HCT116 (cell line): Measurements from ENCODE around the gene CXCR6. TPM values are rescaled to one million over a fixed set of nuclear protein-coding genes. Genes with fewer than 3 reads are reported as not detected.

Source experiments
- ATAC-seq: fragments of 200-7000 bp; cut with Tn5 transposase; 2 replicates; pipeline ENCODE4 v1.9.1; 2020; ENCODE audit warnings: mild to moderate bottlenecking, moderate library complexity
- BruUV-seq: library from RNA; stranded (reverse); fragments of 400-500 nt; replicated peaks from 2 replicates; lab custom pipeline; 2021; lab: Mats Ljungman, UMichigan
- CTCF ChIA-PET: fragments of 300-600 bp; sonication (Branson Sonifier 250); formaldehyde crosslinking; loops from one replicate; lab custom pipeline; 2021; ENCODE audit warnings: antibody characterized with exemption; lab: Charles Lee
- POLR2A ChIA-PET: fragments of 300-600, 350-600 bp; sonication (Branson Sonifier 250); formaldehyde crosslinking; loops from one replicate; lab custom pipeline; 2021; ENCODE audit warnings: antibody characterized with exemption; lab: Charles Lee
- RAD21 ChIA-PET, 2 experiments: fragments of 300-600 bp; sonication (Branson Sonifier 250); formaldehyde crosslinking; loops; one replicate each; lab custom pipeline; 2023; ENCODE audit warnings: low total read pairs in 2 of 2; ENCODE audit not compliant: uncharacterized antibody in 2 of 2, unreplicated experiment in 2 of 2, low non-redundant PET in 1 of 2; lab: Charles Lee
- DNase-seq: peaks from one replicate; pipeline ENCODE4 v3.0.0-alpha.2; 2010; ENCODE audit warnings: low read depth, low spot score
- H2AFZ ChIP-seq: fragments of 200-600 bp; shearing (Covaris generic), sonication (generic); 2 replicates; pipeline ENCODE4 v1.6.1; 2017; ENCODE audit warnings: low read depth, mixed run types, mixed read lengths, antibody characterized with exemption, low read length; ENCODE audit not compliant: poor library complexity, severe bottlenecking
- H3K27ac ChIP-seq: 2 replicates; pipeline ENCODE4 v1.5.1; 2012; ENCODE audit warnings: low read depth, low read length
- H3K27me3 ChIP-seq: fragments of 200-600 bp; sonication (generic); 2 replicates; pipeline ENCODE4 v1.6.1; 2016; ENCODE audit warnings: mixed run types, low read length, mixed read lengths; ENCODE audit not compliant: insufficient read depth
- H3K36me3 ChIP-seq, 2 experiments: fragments of 200-500 bp in 1 of 2; fragments of 200-600 bp in 1 of 2; sonication (Bioruptor generic) in 1 of 2; sonication (generic) in 1 of 2; 2 replicates each; pipeline versions ENCODE4 v1.5.1 to v1.6.1; 2014 to 2016; ENCODE audit warnings: low read length in 2 of 2, inconsistent platforms in 1 of 2, mixed read lengths in 1 of 2, mixed run types in 1 of 2; ENCODE audit not compliant: insufficient read depth in 2 of 2, control insufficient read depth in 1 of 2
- H3K4me1 ChIP-seq, 2 experiments: fragments of 200-600 bp in 1 of 2; sonication (generic) in 1 of 2; 2 replicates each; pipeline versions ENCODE4 v1.5.1 to v1.6.1; 2012 to 2017; ENCODE audit warnings: low read length in 2 of 2, inconsistent platforms in 1 of 2, mild to moderate bottlenecking in 1 of 2, mixed read lengths in 1 of 2, mixed run types in 1 of 2, moderate library complexity in 1 of 2; ENCODE audit not compliant: insufficient read depth in 2 of 2, control insufficient read depth in 1 of 2
- H3K4me2 ChIP-seq: fragments of 200-600 bp; sonication (generic); 2 replicates; pipeline ENCODE4 v1.6.1; 2017; ENCODE audit warnings: mixed run types, low read length, mixed read lengths
- H3K4me3 ChIP-seq, 2 experiments: fragments of 200-600 bp in 1 of 2; sonication (generic) in 1 of 2; replicated peaks in 1 of 2; 2 replicates each; pipeline ENCODE4 v1.5.1; 2011 to 2016; ENCODE audit warnings: low read length in 2 of 2, control low read depth in 1 of 2, low read depth in 1 of 2, mild to moderate bottlenecking in 1 of 2, mixed read lengths in 1 of 2, mixed run types in 1 of 2
- H3K79me2 ChIP-seq: fragments of 200-600 bp; sonication (generic); 2 replicates; pipeline ENCODE4 v1.6.1; 2017; ENCODE audit warnings: mild to moderate bottlenecking, mixed run types, low read length, moderate library complexity, mixed read lengths; ENCODE audit not compliant: insufficient read depth
- H3K9ac ChIP-seq: fragments of 200-600 bp; sonication (generic); 2 replicates; pipeline ENCODE4 v1.6.1; 2016; ENCODE audit warnings: low read length, mixed read lengths
- H3K9me2 ChIP-seq: fragments of 200-600 bp; sonication (generic), shearing (Covaris generic); 2 replicates; pipeline ENCODE4 v1.6.1; 2017; ENCODE audit warnings: mixed run types, mild to moderate bottlenecking, moderate library complexity; ENCODE audit not compliant: insufficient read depth
- H3K9me3 ChIP-seq, 2 experiments: fragments of 200-500 bp in 1 of 2; fragments of 200-600 bp in 1 of 2; sonication (Bioruptor generic) in 1 of 2; sonication (generic) in 1 of 2; 2 replicates each; pipeline ENCODE4 v1.6.1; 2014 to 2017; ENCODE audit warnings: low read length in 2 of 2, mixed read lengths in 2 of 2, inconsistent platforms in 1 of 2, low read depth in 1 of 2, mild to moderate bottlenecking in 1 of 2, mixed run types in 1 of 2, moderate library complexity in 1 of 2; ENCODE audit not compliant: control insufficient read depth in 1 of 2, insufficient read depth in 1 of 2
- H4K20me1 ChIP-seq: fragments of 200-600 bp; sonication (generic), shearing (Covaris generic); 2 replicates; pipeline ENCODE4 v1.6.1; 2017; ENCODE audit warnings: mixed run types, mild to moderate bottlenecking, moderate library complexity; ENCODE audit not compliant: insufficient read depth
- ATF3 ChIP-seq: IDR thresholded peaks from 2 replicates; pipeline ENCODE4 v1.6.1; 2012
- CEBPB ChIP-seq: IDR thresholded peaks from 2 replicates; pipeline ENCODE4 v1.6.1; 2012; ENCODE audit warnings: low read depth
- ELF1 ChIP-seq: IDR thresholded peaks from 2 replicates; pipeline ENCODE4 v1.6.1; 2012; ENCODE audit warnings: low read depth, borderline replicate concordance
- EZH2 ChIP-seq: fragments of 200-600 bp; sonication (generic); IDR thresholded peaks from 2 replicates; pipeline ENCODE4 v1.6.1; 2017; ENCODE audit warnings: antibody characterized with exemption, mixed run types
- EZH2phosphoT487 ChIP-seq: fragments of 200-600 bp; IDR thresholded peaks from 2 replicates; pipeline ENCODE4 v1.6.1; 2018; ENCODE audit warnings: antibody characterized with exemption, borderline replicate concordance
- POLR2A ChIP-seq: IDR thresholded peaks from 2 replicates; pipeline ENCODE4 v1.7.0; 2011; ENCODE audit warnings: borderline replicate concordance; ENCODE audit not compliant: insufficient read depth, insufficient read length; ENCODE audit errors: extremely low read depth
- POLR2AphosphoS5 ChIP-seq: IDR thresholded peaks from 2 replicates; pipeline ENCODE4 v1.6.1; 2011; ENCODE audit warnings: mild to moderate bottlenecking, low read depth, low read length, moderate library complexity
- RAD21 ChIP-seq: IDR thresholded peaks from 2 replicates; pipeline ENCODE4 v1.6.1; 2012; ENCODE audit warnings: low read depth, mild to moderate bottlenecking
- SP1 ChIP-seq: IDR thresholded peaks from 2 replicates; pipeline ENCODE4 v1.6.1; 2012; ENCODE audit warnings: low read depth
- SRF ChIP-seq: IDR thresholded peaks from 2 replicates; pipeline ENCODE4 v1.6.1; 2012; ENCODE audit warnings: low read depth
- TCF7L2 ChIP-seq: IDR thresholded peaks from 2 replicates; pipeline ENCODE4 v1.7.0; 2011; ENCODE audit warnings: borderline replicate concordance, inconsistent platforms; ENCODE audit not compliant: insufficient read depth, insufficient read length; ENCODE audit errors: extremely low read depth
- ZBTB33 ChIP-seq: IDR thresholded peaks from 2 replicates; pipeline ENCODE4 v1.6.1; 2011; ENCODE audit warnings: mild to moderate bottlenecking, low read length, moderate library complexity; ENCODE audit not compliant: insufficient replicate concordance; ENCODE audit errors: extremely low read depth
- ZFX ChIP-seq: fragments of 450-650 bp; IDR thresholded peaks from 2 replicates; pipeline ENCODE4 v1.6.1; 2017
- intact Hi-C: fragments of 100-400 bp; cut with micrococcal nuclease; formaldehyde crosslinking; loops from 2 replicates; pipeline ENCODE4 v1.10.0; 2022
- total RNA-seq: library from RNA; stranded (reverse); gene quantifications from one replicate; pipeline ENCODE4 v1.2.1, GENCODE V29; 2021; ENCODE audit not compliant: unreplicated experiment
- TF ChIP-seq, protein P1 (sequence below): IDR thresholded peaks from 2 replicates; pipeline ENCODE4 v1.6.1; 2012; ENCODE audit warnings: low read depth

CXCR6 gene
- total RNA-seq, 1 experiment from 2014 or later, result not detected

DNA sequence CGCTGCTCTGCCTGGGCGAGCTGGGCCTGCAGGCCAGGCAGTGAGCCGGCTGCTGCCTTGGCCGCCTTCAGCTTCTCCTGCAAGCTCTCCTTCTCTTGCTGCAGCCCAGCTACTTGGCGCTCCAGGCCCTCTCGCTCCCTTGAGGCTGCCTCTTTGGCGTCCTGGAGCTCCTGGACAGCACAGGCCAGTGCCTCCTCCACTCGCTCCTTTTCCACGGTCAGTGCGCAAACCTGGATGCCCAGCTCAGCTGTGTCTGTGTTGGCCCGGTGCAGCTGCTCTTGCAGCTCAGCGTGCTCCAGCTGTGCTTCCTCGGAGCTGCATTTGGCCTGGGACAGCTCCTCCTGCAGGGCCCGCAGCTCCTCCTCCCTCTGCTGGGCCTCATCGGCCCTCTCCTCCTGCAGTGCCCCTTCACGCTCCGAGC lies 23.1 kb downstream of the CXCR6 start (continued):
- TF ChIP-seq, protein P1, sequence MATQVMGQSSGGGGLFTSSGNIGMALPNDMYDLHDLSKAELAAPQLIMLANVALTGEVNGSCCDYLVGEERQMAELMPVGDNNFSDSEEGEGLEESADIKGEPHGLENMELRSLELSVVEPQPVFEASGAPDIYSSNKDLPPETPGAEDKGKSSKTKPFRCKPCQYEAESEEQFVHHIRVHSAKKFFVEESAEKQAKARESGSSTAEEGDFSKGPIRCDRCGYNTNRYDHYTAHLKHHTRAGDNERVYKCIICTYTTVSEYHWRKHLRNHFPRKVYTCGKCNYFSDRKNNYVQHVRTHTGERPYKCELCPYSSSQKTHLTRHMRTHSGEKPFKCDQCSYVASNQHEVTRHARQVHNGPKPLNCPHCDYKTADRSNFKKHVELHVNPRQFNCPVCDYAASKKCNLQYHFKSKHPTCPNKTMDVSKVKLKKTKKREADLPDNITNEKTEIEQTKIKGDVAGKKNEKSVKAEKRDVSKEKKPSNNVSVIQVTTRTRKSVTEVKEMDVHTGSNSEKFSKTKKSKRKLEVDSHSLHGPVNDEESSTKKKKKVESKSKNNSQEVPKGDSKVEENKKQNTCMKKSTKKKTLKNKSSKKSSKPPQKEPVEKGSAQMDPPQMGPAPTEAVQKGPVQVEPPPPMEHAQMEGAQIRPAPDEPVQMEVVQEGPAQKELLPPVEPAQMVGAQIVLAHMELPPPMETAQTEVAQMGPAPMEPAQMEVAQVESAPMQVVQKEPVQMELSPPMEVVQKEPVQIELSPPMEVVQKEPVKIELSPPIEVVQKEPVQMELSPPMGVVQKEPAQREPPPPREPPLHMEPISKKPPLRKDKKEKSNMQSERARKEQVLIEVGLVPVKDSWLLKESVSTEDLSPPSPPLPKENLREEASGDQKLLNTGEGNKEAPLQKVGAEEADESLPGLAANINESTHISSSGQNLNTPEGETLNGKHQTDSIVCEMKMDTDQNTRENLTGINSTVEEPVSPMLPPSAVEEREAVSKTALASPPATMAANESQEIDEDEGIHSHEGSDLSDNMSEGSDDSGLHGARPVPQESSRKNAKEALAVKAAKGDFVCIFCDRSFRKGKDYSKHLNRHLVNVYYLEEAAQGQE, result no peak
- TF ChIP-seq EZH2phosphoT487, result no peak
- TF ChIP-seq ATF3, result no peak

- ChIA-PET CTCF (no interaction called here), POLR2A (no interaction called here), RAD21 (no interaction called here)
- no peak for TF ChIP-seq POLR2AphosphoS5
- TF ChIP-seq ELF1, result no peak
- TF ChIP-seq CEBPB, result no peak
- TF ChIP-seq SRF, result no peak
- no peak for TF ChIP-seq SP1
- TF ChIP-seq ZFX, result no peak
- no peak for TF ChIP-seq ZBTB33
- no peak for TF ChIP-seq POLR2A
- no peak for TF ChIP-seq RAD21
- no peak for TF ChIP-seq EZH2
- no peak for TF ChIP-seq TCF7L2
- no peak for DNase-seq
- peaks cover 0 to 13% of the 10 kb centered on the region in 2 experiments for H3K36me3 ChIP-seq
- no peak overlapping the region for H3K4me2 ChIP-seq
- ATAC-seq, result no peak
- H3K4me3 ChIP-seq, result no peak overlapping the region
- no peaks in the 10 kb centered on the region for H3K4me1 ChIP-seq
- no peaks in the 10 kb centered on the region for H3K9me2 ChIP-seq
- no peaks in the 10 kb centered on the region for H3K79me2 ChIP-seq
- BruUV-seq, result no TSS peak
- H3K27ac ChIP-seq, result no peak overlapping the region
- no peak overlapping the region for H2AFZ ChIP-seq
- H3K9me3 ChIP-seq, result no peaks in the 10 kb centered on the region
- H3K9ac ChIP-seq, result no peak overlapping the region
- H4K20me1 ChIP-seq, result no peaks in the 10 kb centered on the region
- no peaks in the 10 kb centered on the region for H3K27me3 ChIP-seq
- intact Hi-C loops, result no loop called here
Measured at GRCh38 chr3:45966950-45967640, 23.8 kb downstream of the CXCR6 start.
